ENCODE measurements around the gene ZBTB4.

The ZBTB4 gene

GRCh38 chr17:7466318-7466638, 13.2 kb downstream of the ZBTB4 start:
- no CpG with 5 or more reads among the region's 9 CpGs for WGBS (ENCODE audit: extremely low coverage, insufficient coverage, insufficient read length)
- Histone ChIP-seq H4K8ac (ENCODE audit: low read depth, low read length) (no peak overlapping the region), H2AFZ (ENCODE audit: insufficient read depth, low read length, poor library complexity) (no peak overlapping the region)

DNA sequence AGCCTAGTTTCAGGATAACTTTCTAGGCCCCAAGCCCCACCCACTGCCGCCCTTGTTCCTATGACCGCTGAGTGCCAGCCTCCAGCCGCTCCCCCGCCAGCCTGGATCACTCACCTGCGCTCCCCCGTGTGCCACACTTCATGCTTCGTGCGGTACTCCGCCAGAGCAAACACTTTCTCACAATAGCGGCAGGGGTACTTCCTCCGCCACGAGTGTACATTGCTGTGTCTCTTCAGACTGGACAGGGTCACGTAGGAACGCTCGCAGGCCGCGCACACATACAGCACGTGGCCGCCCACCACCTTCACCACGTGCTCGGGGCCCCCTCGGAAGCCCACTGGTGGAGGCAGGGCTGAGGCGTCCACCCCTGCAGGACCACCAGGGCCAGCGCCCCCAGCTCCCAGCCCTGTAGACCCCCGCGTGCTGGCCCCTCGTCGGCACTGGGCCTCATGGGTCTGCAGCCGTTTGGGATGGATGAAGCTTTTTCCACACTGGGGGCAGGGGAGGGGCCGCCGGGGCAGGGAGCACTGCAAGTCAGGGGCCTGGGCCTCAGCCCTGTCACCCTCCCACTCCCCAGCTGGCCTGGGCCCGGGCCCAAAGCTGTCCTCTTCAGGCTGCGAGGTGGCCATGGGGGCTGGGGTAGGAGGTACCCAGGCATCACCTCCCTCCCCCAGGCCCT, 13.7 kb downstream of the ZBTB4 start:
- Histone ChIP-seq H3K9me3 (ENCODE audit: insufficient read depth, low read depth, low read length) (no peaks in the 10 kb centered on the region), H3K18ac (ENCODE audit: low read length) (no peak overlapping the region), H2AK5ac (ENCODE audit: low read length) (no peak overlapping the region), H3K4me3 (ENCODE audit: low read depth, low read length) (no peak overlapping the region), H2BK120ac (ENCODE audit: insufficient read depth, low read length, poor library complexity) (no peak overlapping the region), H3K4me2 (ENCODE audit: low read length) (no peak overlapping the region), H3K79me1 (ENCODE audit: low read length) (no peaks in the 10 kb centered on the region), H4K12ac (ENCODE audit: low read depth, low read length) (no peak overlapping the region), H3K23ac (ENCODE audit: low read length) (no peak overlapping the region), H3K27me3 (ENCODE audit: insufficient read depth, low read length) (no peaks in the 10 kb centered on the region), H4K91ac (ENCODE audit: low read depth, low read length) (no peak overlapping the region), H3K27ac (ENCODE audit: low read depth, low read length) (no peak overlapping the region), H3K4ac (ENCODE audit: low read depth, low read length) (no peak overlapping the region), H3K36me3 (ENCODE audit: control insufficient read depth in 1 of 2, insufficient read depth in 2 of 2, low read length in 2 of 2) (peaks cover 38 to 39% of the 10 kb centered on the region in 2 experiments), H2BK5ac (ENCODE audit: low read depth, low read length, poor library complexity) (no peak overlapping the region), H4K8ac (ENCODE audit: low read depth, low read length) (no peak overlapping the region), H2BK12ac (ENCODE audit: low read length) (no peak overlapping the region), H3K14ac (ENCODE audit: low read length) (no peak overlapping the region), H3K4me1 (ENCODE audit: control insufficient read depth in 1 of 2, insufficient read depth in 2 of 2, low read length in 2 of 2) (peaks cover 3 to 7% of the 10 kb centered on the region in 2 experiments), H3K79me2 (ENCODE audit: control insufficient read depth, insufficient read depth, low read length, poor library complexity) (no peaks in the 10 kb centered on the region), H2AFZ (ENCODE audit: insufficient read depth, low read length, poor library complexity) (no peak overlapping the region), H3K9ac (ENCODE audit: low read length) (no peak overlapping the region)
- WGBS (ENCODE audit: extremely low coverage, insufficient coverage, insufficient read length): no CpG with 5 or more reads among the region's 33 CpGs
- DNase-seq: no peak

More at GRCh38 chr17:7466318-7466638, 13.2 kb downstream of the ZBTB4 start:
- H3K27me3 ChIP-seq (ENCODE audit: insufficient read depth, low read length): no peaks in the 10 kb centered on the region
- H3K23ac ChIP-seq (ENCODE audit: low read length): no peak overlapping the region
- no peak for DNase-seq
- H3K18ac ChIP-seq (ENCODE audit: low read length): peak overlapping the region; percentile 25
- H3K4me1 ChIP-seq (ENCODE audit: control insufficient read depth in 1 of 2, insufficient read depth in 2 of 2, low read length in 2 of 2): peaks cover 3 to 7% of the 10 kb centered on the region in 2 experiments
- no peaks in the 10 kb centered on the region for H3K79me1 ChIP-seq (ENCODE audit: low read length)
- H2BK120ac ChIP-seq (ENCODE audit: insufficient read depth, low read length, poor library complexity): no peak overlapping the region
- H3K9ac ChIP-seq (ENCODE audit: low read length): no peak overlapping the region
- H4K12ac ChIP-seq (ENCODE audit: low read depth, low read length): no peak overlapping the region
- H2AK5ac ChIP-seq (ENCODE audit: low read length): no peak overlapping the region
- no peak overlapping the region for H3K14ac ChIP-seq (ENCODE audit: low read length)
- no peak overlapping the region for H2BK12ac ChIP-seq (ENCODE audit: low read length)
- no peak overlapping the region for H3K4ac ChIP-seq (ENCODE audit: low read depth, low read length)
- H4K91ac ChIP-seq (ENCODE audit: low read depth, low read length): no peak overlapping the region
- no peak overlapping the region for H3K27ac ChIP-seq (ENCODE audit: low read depth, low read length)
- H3K4me2 ChIP-seq (ENCODE audit: low read length): no peak overlapping the region
- H3K4me3 ChIP-seq (ENCODE audit: low read depth, low read length): no peak overlapping the region
- H3K9me3 ChIP-seq (ENCODE audit: insufficient read depth, low read depth, low read length): no peaks in the 10 kb centered on the region
- no peak overlapping the region for H2BK5ac ChIP-seq (ENCODE audit: low read depth, low read length, poor library complexity)
- H3K36me3 ChIP-seq (ENCODE audit: control insufficient read depth in 1 of 2, insufficient read depth in 2 of 2, low read length in 2 of 2): peaks cover 38 to 39% of the 10 kb centered on the region in 2 experiments
- no peaks in the 10 kb centered on the region for H3K79me2 ChIP-seq (ENCODE audit: control insufficient read depth, insufficient read depth, low read length, poor library complexity)

- H3K14ac ChIP-seq (ENCODE audit: low read length): no peak overlapping the region
- H4K91ac ChIP-seq (ENCODE audit: low read depth, low read length): no peak overlapping the region
- H3K9ac ChIP-seq (ENCODE audit: low read length): no peak overlapping the region
- H2BK120ac ChIP-seq (ENCODE audit: insufficient read depth, low read length, poor library complexity): no peak overlapping the region
- H4K8ac ChIP-seq (ENCODE audit: low read depth, low read length): no peak overlapping the region
- H3K4ac ChIP-seq (ENCODE audit: low read depth, low read length): no peak overlapping the region
- H3K79me1 ChIP-seq (ENCODE audit: low read length): no peaks in the 10 kb centered on the region
- WGBS (ENCODE audit: extremely low coverage, insufficient coverage, insufficient read length): no CpG with 5 or more reads among the region's 9 CpGs
- H3K4me2 ChIP-seq (ENCODE audit: low read length): no peak overlapping the region
- H2AK5ac ChIP-seq (ENCODE audit: low read length): no peak overlapping the region
- H3K36me3 ChIP-seq (ENCODE audit: control insufficient read depth in 1 of 2, insufficient read depth in 2 of 2, low read length in 2 of 2): peaks cover 38 to 39% of the 10 kb centered on the region in 2 experiments
- H3K4me3 ChIP-seq (ENCODE audit: low read depth, low read length): no peak overlapping the region
- no peaks in the 10 kb centered on the region for H3K27me3 ChIP-seq (ENCODE audit: insufficient read depth, low read length)
- no peaks in the 10 kb centered on the region for H3K9me3 ChIP-seq (ENCODE audit: insufficient read depth, low read depth, low read length)
- DNase-seq: no peak
- peaks cover under 1 to 4% of the 10 kb centered on the region in 2 experiments for H3K4me1 ChIP-seq (ENCODE audit: control insufficient read depth in 1 of 2, insufficient read depth in 2 of 2, low read length in 2 of 2)
- no peaks in the 10 kb centered on the region for H3K79me2 ChIP-seq (ENCODE audit: control insufficient read depth, insufficient read depth, low read length, poor library complexity)
- H2AFZ ChIP-seq (ENCODE audit: insufficient read depth, low read length, poor library complexity): no peak overlapping the region
- H2BK5ac ChIP-seq (ENCODE audit: low read depth, low read length, poor library complexity): no peak overlapping the region
- H3K23ac ChIP-seq (ENCODE audit: low read length): no peak overlapping the region
- H3K27ac ChIP-seq (ENCODE audit: low read depth, low read length): no peak overlapping the region
- no peak overlapping the region for H4K12ac ChIP-seq (ENCODE audit: low read depth, low read length)
- no peak overlapping the region for H2BK12ac ChIP-seq (ENCODE audit: low read length)
- H3K18ac ChIP-seq (ENCODE audit: low read length): no peak overlapping the region
Measured at GRCh38 chr17:7464081-7464480, 15.3 kb downstream of the ZBTB4 start.

GRCh38 chr17:7463372-7463846, 16.0 kb downstream of the ZBTB4 start:
- WGBS (ENCODE audit: extremely low coverage, insufficient coverage, insufficient read length): no CpG with 5 or more reads among the region's 14 CpGs
- no peak overlapping the region for H2BK5ac ChIP-seq (ENCODE audit: low read depth, low read length, poor library complexity)
- no peak overlapping the region for H3K9ac ChIP-seq (ENCODE audit: low read length)
- H3K23ac ChIP-seq (ENCODE audit: low read length): no peak overlapping the region
- H3K27me3 ChIP-seq (ENCODE audit: insufficient read depth, low read length): no peaks in the 10 kb centered on the region
- H2AK5ac ChIP-seq (ENCODE audit: low read length): no peak overlapping the region
- H2AFZ ChIP-seq (ENCODE audit: insufficient read depth, low read length, poor library complexity): no peak overlapping the region
- DNase-seq: no peak
- no peak overlapping the region for H3K18ac ChIP-seq (ENCODE audit: low read length)
- H3K9me3 ChIP-seq (ENCODE audit: insufficient read depth, low read depth, low read length): no peaks in the 10 kb centered on the region
- no peaks in the 10 kb centered on the region for H3K79me1 ChIP-seq (ENCODE audit: low read length)
- no peak overlapping the region for H4K12ac ChIP-seq (ENCODE audit: low read depth, low read length)
- no peak overlapping the region for H3K4ac ChIP-seq (ENCODE audit: low read depth, low read length)
- H4K91ac ChIP-seq (ENCODE audit: low read depth, low read length): no peak overlapping the region
- peaks cover 38 to 39% of the 10 kb centered on the region in 2 experiments for H3K36me3 ChIP-seq (ENCODE audit: control insufficient read depth in 1 of 2, insufficient read depth in 2 of 2, low read length in 2 of 2)
- H3K4me2 ChIP-seq (ENCODE audit: low read length): no peak overlapping the region
- no peaks in the 10 kb centered on the region for H3K79me2 ChIP-seq (ENCODE audit: control insufficient read depth, insufficient read depth, low read length, poor library complexity)
- H3K14ac ChIP-seq (ENCODE audit: low read length): no peak overlapping the region
- no peak overlapping the region for H3K4me3 ChIP-seq (ENCODE audit: low read depth, low read length)
- no peaks in the 10 kb centered on the region for H3K4me1 ChIP-seq (ENCODE audit: control insufficient read depth in 1 of 2, insufficient read depth in 2 of 2, low read length in 2 of 2)
- no peak overlapping the region for H3K27ac ChIP-seq (ENCODE audit: low read depth, low read length)
- no peak overlapping the region for H2BK12ac ChIP-seq (ENCODE audit: low read length)
- H2BK120ac ChIP-seq (ENCODE audit: insufficient read depth, low read length, poor library complexity): no peak overlapping the region
- no peak overlapping the region for H4K8ac ChIP-seq (ENCODE audit: low read depth, low read length)

Measured in trophoblast cell (in vitro differentiated cells and primary cell).